DMS153 treated with DMSO at 0.1 percent for 48 hours (cell line): ENCODE results near the gene PPT2.
"Not testable (repeated sequence)": the region's sequence is repeated elsewhere in the genome, so short reads cannot be mapped to it uniquely, and the experiment has no call there.

ENCODE experiments used
- DNase-seq: peaks from one replicate; lab custom pipeline; 2025; ENCODE audit not compliant: unreplicated experiment; lab: John Stamatoyannopoulos, UW

Gene PPT2

DNA sequence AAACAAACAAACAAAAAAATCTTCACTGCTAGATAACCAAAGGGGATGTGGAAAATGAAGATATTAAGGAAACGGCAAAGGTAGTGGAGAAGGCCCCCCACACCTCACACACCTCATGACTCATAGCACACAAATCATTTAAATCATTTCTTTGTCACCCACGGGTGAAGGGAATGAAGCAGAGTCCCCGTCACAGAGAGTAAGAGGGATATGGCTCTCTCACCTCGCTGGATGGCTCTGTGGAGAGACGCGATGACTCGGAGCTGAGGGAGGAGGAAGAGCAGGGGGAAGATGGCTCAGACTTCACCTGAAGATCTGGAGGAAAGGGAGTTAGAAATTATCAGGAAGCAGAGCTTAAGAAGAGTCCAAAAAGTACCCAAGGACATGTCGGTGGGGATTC lies 27.1 kb upstream of the PPT2 start:
- no peak for DNase-seq

DNA sequence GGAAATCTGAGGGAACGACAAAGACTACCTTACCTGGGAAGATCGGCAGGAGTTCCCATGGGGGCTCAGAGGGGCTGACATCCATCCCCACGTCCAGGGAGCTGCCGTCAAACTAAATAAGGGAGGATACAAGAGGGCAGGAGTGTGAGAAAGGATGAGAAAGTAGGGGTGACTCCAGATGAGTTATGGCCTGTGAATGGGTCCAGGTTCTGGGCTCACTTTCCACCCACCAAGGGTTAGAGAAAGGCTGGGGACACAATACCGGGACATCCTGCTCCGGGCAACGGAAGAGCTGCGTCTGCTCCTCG lies 26.6 kb upstream of the PPT2 start:
- no peak for DNase-seq

DNA sequence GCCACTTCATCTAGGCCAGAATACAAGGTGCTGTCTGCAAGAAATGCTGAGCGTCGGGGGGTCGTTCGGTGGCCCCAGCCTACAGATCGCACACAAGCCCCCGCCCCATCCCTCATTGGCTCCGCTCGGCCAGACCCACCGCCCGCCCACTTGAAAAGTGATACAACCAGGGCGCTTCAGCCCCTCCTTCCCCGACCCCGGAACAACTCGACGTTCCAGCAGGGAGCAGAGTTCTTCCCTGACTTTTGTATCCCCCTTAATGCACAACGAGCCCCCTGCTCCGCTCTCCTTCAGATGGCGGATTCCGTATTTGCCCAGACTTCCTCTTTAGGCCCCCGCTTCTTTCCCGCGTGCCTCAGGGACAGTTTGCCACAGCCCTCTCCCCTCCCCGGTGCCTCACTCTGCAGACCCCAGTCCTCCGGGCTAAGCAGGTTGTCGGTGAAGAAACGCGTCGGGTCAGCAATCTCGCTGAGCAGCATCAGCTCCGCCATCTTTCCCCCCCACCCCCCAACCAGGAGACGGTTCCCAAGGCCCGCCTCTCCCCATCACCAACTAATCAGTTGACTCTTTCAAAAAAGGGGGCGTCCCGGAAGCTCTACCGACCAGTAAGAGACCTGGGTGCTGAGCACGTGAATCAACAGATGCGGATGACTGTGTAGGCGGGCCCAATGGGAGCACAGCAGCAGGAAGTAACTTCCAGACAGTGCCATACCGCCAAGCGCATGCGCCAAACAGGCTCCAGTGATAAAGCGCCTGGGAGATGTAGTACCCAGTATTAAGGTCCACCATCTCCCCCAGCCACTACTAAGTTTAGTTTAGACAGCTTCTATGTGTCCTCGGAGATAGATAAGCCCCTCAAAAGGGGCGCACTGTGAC lies 26.0 kb upstream of the PPT2 start, which contains the start of gene ATF6B:
Gene ATF6B, minus strand, starts transcription at position 530 of the 876 bp plus-strand sequence. Its CDS starts 39 bp downstream, at position 491.
- DNase-seq = peak; percentile 98

DNA sequence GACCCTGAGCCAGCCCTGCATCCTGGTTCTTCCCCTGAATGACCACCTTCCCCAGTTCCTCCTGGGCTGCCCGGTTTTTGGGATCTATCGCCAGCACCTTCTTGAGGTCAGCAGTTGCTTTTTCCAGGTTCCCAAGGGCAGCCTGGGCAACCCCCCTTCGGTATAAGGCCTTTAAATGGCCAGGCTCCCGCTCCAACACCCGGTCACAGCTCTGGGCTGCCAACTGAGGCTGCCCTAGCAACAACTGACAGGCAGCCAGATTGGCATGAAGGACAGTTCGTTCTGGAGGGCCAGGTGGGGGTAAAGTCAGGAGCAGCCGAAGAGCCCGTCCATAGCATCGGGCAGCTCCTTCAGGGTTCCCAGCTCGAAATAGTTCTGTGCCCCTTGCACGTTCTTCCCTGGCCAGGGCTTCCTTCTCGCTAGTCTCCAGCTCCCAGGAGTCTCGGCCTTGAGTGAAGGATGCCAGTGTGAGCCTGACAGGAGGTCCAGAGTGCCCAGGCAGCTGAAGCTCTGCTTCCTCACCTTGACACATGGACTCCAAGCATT lies 25.1 kb upstream of the PPT2 start:
- no peak for DNase-seq

DNA sequence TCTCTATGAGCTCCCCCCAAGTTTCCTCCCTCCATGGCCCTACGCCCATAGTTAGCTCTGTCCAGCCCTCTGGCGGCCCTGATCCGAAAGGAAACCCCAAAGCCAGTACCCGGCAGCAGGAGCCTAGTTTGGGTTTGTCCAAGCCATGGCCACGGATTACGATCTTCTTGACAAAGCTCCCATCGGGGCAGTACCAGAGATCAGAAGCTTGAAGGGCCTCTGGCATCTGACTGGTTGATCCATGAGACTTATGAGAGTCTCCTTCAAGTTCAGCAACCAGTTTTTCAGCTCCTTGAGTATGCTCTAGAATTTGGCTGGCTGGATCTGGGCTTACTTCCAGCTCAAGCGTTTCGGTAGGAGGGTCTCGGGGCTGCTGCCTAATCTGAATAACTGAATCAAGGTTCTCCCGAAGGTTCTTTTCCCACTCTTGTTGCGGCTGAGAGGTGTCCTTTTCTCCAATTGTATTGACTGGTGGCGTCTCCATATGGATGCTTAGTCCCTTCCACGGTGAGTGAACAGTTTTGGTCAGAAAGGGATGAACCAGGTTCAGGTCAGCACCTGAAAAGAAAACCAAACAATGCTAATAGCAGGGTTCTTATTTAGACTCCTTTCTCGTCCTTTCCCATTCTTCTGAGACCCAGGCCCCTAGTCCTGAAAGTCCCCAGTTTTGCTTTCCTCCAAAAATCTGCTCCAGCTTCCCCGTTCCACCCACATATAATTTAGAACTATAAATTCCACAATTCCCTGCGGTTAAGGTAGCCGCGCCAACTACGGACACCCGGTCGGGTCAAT lies 24.4 kb upstream of the PPT2 start:
- peak; percentile 62 for DNase-seq

DNA sequence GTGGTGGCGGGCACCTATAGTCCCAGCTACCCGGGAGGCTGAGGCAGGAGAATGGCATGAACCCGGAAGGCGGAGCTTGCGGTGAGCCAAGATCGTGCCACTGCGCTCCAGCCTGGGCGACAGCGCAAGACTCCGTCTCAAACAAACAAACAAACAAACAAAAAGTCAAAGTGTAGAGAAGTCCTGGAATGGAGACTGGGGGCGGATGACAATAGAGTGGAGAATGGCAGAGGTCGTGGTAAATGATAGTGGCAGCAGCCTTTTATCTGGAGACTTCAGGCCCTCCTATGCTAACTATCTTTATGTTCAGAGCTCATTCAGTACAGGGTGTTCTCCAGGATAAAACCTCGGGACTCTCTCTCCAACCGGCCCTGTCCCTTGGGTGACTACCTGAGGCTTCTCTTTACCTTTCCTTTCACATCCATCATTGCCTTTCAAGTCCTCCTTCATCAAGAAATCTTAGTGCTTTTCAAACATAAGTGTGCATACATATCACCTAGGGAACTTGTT lies 22.4 kb upstream of the PPT2 start:
- no peak for DNase-seq

DNA sequence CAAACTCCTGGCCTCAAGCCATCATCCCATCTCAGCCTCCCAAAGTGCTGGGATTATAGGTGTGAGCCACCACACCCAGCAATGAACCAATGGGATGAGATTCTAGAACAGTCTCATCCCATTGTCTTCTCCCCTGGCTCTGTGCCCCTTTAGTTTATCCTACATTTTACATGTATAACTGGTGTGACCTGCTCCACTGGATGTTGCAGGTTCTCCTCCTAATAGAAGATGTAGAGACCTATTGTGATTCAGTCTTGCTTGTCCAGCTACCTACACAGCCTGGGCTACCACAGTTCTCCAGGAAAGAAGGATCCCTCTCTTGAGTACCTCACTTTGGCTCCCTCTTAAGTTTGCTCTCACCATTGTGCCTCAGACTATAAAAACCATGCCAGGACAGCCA lies 21.8 kb upstream of the PPT2 start:
- DNase-seq = no peak

DNA sequence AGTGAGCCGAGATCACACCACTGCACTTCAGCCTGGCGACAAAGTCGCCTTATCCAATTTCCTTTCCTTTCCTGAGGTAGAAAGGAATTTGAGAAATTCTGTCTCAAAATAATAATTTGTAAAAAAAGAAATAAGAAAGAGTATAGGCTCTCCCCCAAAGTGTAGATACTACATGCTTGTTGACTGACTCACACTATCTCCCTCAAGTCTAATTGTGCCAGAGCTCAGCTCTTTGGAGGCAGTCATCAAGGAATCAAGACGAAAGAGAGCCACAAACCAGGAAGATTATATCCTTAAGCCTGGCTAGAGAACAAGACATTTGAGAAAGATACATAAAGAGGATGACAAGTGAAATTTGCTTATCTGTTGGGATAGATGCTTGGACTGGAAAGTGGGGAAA lies 20.2 kb upstream of the PPT2 start:
- no peak for DNase-seq

DNA sequence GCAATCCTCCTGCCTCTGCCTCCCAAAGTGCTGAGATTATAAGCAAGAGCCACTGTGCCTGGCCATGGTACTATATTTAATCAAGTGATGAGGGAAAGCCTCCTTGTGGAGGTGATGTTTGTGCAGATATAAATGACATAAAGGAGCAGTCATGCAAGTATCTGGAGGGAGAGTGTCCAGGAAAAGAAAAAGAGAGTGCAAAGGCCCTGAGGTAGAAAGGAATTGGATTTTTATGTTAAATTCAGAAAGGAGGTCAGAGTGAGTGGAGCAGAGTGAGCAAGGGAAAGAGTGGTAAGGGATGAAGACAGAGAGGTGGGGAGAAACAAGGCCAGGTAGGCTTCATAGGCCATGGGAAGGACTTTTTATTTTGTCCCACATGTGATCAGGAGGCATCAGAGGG lies 16.5 kb upstream of the PPT2 start:
- no peak for DNase-seq

DNA sequence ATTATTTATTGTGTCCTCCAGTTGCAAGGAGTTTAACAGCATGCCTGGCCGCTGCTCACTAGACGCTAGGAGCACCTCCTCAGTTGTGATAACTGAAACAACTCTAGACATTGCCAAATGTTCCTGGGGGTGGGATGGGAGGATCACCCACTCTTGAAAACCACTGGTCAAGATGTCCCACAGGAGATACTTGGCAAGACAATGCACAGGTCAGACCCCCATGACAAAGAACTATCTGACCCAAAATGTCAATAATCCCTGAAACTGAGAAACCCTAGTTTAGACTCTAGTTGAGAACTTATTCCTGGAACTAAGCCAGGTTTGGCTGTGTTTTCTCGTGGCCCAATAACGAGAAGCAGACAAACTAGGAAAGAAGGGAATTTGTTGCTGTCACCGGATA lies 14.4 kb upstream of the PPT2 start:
- DNase-seq = no peak

DNA sequence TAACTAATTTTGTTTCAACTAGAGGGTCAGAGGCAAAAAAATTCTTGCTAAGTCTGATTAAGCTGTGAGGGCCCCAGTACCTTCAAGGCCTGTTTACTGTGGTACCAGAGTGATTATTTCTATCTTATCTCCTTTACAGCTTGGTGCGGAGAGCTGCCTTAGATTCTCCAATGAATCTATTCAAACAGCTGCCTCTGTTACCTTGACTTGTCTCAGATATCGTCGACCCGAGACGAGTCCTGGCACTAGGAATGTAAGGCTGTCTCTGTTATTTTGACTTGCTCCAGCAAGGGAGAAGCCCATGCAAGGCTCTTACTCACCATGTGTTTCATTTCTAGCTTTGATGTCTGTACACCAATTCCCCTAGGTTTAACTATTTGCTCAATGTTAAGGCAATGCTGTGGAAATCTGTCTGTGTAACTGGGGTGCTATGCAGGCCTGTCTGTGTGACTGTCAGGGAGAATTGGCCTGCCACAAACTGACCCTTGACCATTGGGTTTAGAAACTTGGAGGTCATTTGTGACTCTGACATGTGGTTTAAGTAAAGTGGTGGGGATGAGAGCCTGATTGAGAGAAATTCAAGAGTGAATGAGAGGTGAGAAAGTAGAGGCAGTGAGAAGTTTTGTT lies 13.4 kb upstream of the PPT2 start:
- no peak for DNase-seq

DNA sequence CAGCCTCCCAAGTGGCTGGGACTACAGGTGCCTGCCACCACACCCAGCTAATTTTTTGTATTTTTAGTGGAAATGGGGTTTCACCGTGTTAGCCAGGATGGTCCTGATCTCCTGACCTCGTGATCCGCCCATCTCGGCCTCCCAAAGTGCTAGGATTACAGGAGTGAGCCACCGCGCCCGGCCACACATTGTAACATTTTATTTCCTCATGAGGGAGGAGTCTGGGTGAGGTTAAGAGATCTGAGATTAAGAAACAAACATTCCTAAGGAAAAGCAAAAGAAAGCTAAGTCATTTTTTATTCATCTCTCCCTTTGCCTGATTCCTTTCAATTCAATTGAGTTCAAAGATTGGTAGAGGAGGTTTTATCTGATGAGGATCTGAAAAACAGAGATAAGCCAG lies 9.7 kb upstream of the PPT2 start:
- DNase-seq = not testable (repeated sequence)

DNA sequence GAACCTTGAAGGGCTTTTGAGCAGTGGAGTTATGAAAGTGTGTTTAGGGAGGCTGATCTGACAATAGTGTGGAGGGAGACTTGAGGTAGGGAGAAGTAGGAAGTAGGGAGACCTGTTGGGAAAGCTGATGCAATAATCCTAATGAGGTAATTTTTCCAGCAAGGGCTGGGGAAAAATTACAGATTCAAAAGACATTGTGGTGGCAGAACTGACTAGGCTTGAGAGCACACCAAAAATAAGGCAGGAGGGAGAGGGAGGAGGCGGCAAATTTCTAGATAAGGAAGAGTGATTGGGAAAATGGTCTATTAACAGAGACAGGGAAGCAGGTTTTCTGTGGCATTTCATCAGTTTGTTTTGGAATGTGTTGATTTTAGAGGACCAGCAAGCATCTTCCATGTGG lies 7.7 kb upstream of the PPT2 start:
- DNase-seq = no peak

DNA sequence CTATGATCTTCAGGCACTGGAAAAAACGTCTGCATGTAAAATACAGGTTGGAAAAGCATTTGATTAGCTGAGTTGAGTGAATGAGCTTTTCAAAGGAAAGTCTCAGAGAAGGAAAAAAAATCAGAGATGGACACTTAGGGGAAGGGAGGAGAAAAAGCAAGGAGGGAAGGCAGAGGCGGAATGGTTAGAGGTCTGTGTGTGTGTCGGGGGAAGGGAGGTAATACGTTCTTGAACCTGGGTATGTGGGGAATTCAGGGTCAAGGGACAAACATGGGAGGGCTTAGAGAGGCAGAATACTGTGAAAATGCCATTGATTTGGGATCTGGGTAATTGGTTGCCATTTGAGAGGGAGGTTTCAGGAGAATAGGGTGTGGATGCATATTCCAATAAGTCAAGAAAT lies 7.3 kb upstream of the PPT2 start:
- no peak for DNase-seq

DNA sequence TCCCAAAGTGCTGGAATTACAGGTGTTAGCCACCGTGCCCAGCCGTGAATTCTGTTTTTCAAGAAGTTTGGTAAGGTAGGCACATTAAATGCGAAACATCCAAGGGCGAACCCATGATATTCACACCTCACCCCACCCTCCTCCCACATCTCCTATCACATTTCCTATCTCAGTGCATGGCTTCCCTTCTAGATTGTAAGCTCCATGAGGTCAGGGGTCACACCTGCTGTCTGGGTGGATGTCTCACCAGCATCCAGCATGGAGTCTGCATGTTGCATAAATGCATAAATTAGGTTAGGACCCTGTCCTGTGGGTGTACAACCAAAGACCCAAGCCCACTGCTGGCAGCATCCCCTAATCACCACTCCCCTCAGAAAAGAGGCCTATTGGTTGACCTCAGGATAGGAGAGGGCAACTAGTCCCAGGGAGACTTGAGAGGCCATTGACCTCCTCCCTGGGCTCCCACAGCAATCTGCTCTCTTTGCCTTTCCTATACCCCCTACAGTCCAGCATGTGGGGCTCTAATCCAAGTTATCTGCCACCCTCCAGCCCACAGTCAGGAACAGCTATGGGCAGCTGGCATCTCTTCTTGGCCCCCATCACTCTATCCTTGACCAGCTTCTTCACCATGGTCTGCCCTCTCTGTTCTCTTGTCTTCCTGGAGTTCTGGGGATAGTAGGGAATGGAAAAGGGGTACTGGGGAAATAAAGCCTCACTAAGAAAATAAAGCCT lies 6.4 kb upstream of the PPT2 start:
- no peak for DNase-seq

DNA sequence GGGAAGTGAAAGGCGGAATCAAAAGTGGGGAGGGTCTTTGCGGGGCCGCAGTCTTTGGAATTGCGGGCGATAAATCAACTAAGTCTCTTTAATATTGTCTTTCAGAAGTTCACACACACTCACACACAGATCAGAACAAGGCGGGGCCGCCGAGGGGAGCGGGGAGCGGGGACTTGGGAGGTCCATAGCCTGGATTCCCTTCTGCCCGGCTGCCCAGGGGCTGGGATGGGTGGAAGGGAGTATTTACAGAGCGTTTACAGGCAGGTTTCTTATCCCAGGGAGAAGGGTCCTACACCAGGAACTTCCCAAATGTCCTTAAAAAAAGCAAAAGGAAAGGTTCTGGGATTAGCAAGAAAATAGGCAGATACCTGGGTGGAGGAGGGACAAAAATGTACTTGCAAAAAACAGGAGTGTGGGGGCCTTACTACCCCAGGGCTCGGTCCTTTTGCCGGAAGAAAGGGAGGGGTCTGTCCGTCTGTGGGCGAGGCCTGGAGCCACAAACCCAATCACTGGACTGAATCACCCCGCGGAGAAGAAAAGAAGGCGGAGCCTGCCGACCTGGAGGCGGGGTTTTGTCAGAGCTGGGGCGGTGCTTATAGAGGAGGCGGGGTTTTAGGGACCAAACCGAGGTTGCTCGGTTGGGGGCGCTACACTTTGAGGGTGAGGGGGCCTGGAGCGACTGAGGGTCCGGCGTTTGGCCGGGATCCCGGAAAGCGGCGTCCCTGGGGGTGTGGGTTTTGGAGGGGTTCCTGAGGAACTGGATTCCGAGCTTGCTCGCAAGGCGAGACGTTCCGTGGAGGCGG lies 5.5 kb upstream of the PPT2 start:
- no peak for DNase-seq

DNA sequence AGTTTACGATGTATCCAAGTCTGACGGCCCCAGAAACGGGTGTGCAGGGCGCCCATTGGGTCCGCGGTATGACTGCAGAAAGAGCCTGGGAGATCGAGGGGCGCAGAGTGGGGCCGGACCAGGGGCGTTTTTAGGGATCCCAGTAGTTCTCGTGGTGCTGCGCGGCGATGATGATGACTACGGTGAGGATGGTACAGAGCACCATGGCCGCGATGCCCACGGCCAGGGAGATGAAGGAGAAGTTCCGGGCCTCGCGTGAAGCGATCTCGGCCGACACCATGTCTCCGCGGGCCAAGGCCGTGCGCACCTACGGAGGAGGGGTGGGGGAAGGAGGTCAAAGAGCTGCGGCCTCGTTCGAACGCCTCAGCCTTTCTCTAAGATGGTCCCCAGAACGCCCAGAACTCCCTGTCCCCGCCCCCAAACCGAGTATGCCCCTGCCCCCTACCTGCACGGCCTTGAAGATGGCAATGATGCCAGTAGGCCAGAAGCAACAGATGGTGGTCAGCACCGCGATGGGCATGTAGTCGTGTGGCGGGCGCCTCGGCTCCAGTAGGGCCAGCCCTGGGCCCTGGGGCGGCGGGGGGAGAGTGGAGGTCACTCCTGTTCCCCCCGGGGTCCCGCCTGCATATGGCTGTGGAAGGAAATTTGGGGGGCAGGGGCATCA lies 4.7 kb upstream of the PPT2 start:
- no peak for DNase-seq

DNA sequence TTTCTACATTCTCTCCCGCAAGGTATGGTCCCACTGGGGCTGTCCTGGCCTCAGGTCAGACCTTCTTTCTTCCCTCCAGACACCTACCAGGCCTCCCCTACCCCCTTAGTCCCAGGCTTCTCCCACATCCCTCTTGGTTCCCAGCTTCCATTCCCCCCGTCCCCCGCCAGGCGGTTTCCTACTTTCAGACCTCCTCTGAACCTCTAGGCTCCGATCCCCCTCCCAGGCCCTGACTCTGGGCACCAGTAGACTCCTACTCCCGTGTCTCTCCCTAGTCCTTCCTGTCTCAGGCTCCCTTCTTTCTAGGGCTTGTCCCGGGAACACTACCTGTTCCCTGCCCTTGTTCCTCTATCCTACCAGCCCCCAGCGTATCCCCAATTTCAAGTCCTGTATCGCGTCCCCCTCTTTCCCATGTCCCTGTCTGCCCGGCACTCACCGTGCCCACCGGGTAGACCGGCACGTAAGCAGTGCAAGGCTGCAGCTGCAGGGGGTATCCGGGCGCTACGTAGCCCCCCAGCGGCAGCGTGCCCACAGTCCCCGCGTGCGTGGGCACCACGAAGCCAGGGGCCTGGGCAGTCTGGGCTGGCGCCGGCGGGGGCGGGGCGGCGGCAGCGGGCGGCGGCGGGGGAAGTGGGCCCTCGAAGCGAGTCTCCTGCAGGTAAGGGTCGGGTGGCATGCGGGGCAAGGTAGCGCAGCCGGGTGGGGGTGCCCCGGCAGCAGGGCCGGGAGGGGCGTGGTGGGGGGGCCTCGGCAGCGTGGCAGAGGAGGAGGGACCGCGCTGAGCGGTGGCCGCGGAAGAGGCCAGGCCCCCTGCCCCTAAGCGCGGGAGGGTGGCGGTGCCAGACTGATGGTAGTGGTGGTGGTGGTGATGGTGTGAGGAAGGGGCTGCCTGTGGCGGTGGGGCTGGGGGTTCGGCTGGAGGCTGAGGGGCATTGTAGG lies 3.7 kb upstream of the PPT2 start:
- no peak for DNase-seq
